SK-N-SH (cell line): ENCODE results near the gene ASIC3. TPM values are rescaled to one million over a fixed set of nuclear protein-coding genes. Genes with fewer than 3 reads are reported as not detected.

Experiments used
- CTCF ChIA-PET: fragments of 300-600, 350-600 bp; formaldehyde crosslinking; extraction: SDS; loops from one replicate; lab custom pipeline; 2021; lab: Yijun Ruan, JAX
- POLR2A ChIA-PET: fragments of 350-600 bp; sonication (Branson Sonifier 250); formaldehyde crosslinking; extraction: SDS; loops from one replicate; lab custom pipeline; 2020; ENCODE audit warnings: antibody characterized with exemption, inconsistent platforms; lab: Yijun Ruan, JAX
- DNase-seq: peaks from one replicate; pipeline ENCODE4 v3.0.0; 2012
- H2AFZ ChIP-seq: fragments of 200-600 bp; sonication (generic); 2 replicates; pipeline ENCODE4 v1.8.1; 2016; ENCODE audit warnings: antibody characterized with exemption, mild to moderate bottlenecking, low read depth
- H3F3A ChIP-seq: fragments of 200-600 bp; sonication (generic); replicated peaks from 2 replicates; pipeline ENCODE3; 2016; ENCODE audit warnings: antibody characterized with exemption, mild to moderate bottlenecking; ENCODE audit not compliant: insufficient read depth
- H3K27ac ChIP-seq, 2 experiments: fragments of 200-500 bp in 1 of 2; fragments of 200-600 bp in 1 of 2; sonication (Bioruptor generic) in 1 of 2; sonication (generic), shearing (Covaris generic) in 1 of 2; 2 replicates each; pipeline versions ENCODE4 v1.5.1 to v1.6.1; 2014 to 2016; ENCODE audit warnings: low read depth in 2 of 2, inconsistent platforms in 1 of 2, low read length in 1 of 2, mild to moderate bottlenecking in 1 of 2, mixed read lengths in 1 of 2
- H3K27me3 ChIP-seq: fragments of 200-600 bp; sonication (generic), shearing (Covaris generic); 2 replicates; pipeline ENCODE4 v1.6.1; 2016; ENCODE audit warnings: mixed run types; ENCODE audit not compliant: insufficient read depth
- H3K36me3 ChIP-seq, 2 experiments: fragments of 200-500 bp in 1 of 2; fragments of 200-600 bp in 1 of 2; sonication (Bioruptor generic) in 1 of 2; sonication (generic) in 1 of 2; replicated peaks in 1 of 2; 2 replicates each; pipeline versions ENCODE3 to v1.5.1; 2014 to 2016; ENCODE audit warnings: low read length in 1 of 2, mild to moderate bottlenecking in 1 of 2; ENCODE audit not compliant: insufficient read depth in 2 of 2, control insufficient read depth in 1 of 2
- H3K4me1 ChIP-seq, 2 experiments: fragments of 200-500 bp in 1 of 2; fragments of 200-600 bp in 1 of 2; sonication (Bioruptor generic) in 1 of 2; sonication (generic), shearing (Covaris generic) in 1 of 2; 2 replicates each; pipeline versions ENCODE4 v1.5.1 to v1.6.1; 2014 to 2016; ENCODE audit warnings: low read depth in 1 of 2, low read length in 1 of 2, mixed run types in 1 of 2; ENCODE audit not compliant: insufficient read depth in 2 of 2, control insufficient read depth in 1 of 2
- H3K4me2 ChIP-seq: fragments of 200-600 bp; sonication (generic), shearing (Covaris generic); 2 replicates; pipeline ENCODE4 v1.6.1; 2017; ENCODE audit warnings: mixed run types
- H3K4me3 ChIP-seq, 2 experiments: fragments of 200-500 bp in 1 of 2; fragments of 200-600 bp in 1 of 2; sonication (Bioruptor generic) in 1 of 2; sonication (generic), shearing (Covaris generic) in 1 of 2; 2 replicates each; pipeline versions ENCODE4 v1.5.1 to v1.8.1; 2014 to 2016; ENCODE audit warnings: low read depth in 2 of 2, inconsistent platforms in 1 of 2, low read length in 1 of 2, mild to moderate bottlenecking in 1 of 2, mixed read lengths in 1 of 2, moderate library complexity in 1 of 2
- H3K79me2 ChIP-seq: fragments of 200-600 bp; sonication (generic); 2 replicates; pipeline ENCODE4 v1.8.1; 2017; ENCODE audit warnings: mild to moderate bottlenecking; ENCODE audit not compliant: insufficient read depth
- H3K9ac ChIP-seq: fragments of 200-600 bp; sonication (generic); 2 replicates; pipeline ENCODE4 v1.6.1; 2017; ENCODE audit warnings: mixed run types
- H3K9me2 ChIP-seq: fragments of 200-600 bp; sonication (generic); 2 replicates; pipeline ENCODE4 v1.6.1; 2017; ENCODE audit warnings: mixed run types
- H3K9me3 ChIP-seq: fragments of 200-600 bp; sonication (generic); 2 replicates; pipeline ENCODE4 v1.6.1; 2017; ENCODE audit warnings: mixed run types, mild to moderate bottlenecking, moderate library complexity
- H4K20me1 ChIP-seq: fragments of 200-600 bp; sonication (generic); 2 replicates; pipeline ENCODE4 v1.6.1; 2017; ENCODE audit warnings: mild to moderate bottlenecking, mixed run types; ENCODE audit not compliant: insufficient read depth
- CTCF ChIP-seq: fragments of 200-600 bp; sonication (generic); IDR thresholded peaks from 2 replicates; pipeline ENCODE4 v1.6.1; 2017; ENCODE audit warnings: antibody characterized with exemption, mild to moderate bottlenecking, moderate library complexity
- ELF1 ChIP-seq: IDR thresholded peaks from 2 replicates; pipeline ENCODE4 v1.4.0; 2012
- EP300 ChIP-seq, 2 experiments: IDR thresholded peaks; 2 replicates each; pipeline versions ENCODE4 v1.4.0 to v1.6.1; 2012; ENCODE audit warnings: borderline replicate concordance in 1 of 2, low read depth in 1 of 2, low read length in 1 of 2
- EZH2phosphoT487 ChIP-seq: fragments of 200-600 bp; sonication (generic); IDR thresholded peaks from 2 replicates; pipeline ENCODE4 v1.6.1; 2017; ENCODE audit warnings: low read depth, mixed run types, mild to moderate bottlenecking, antibody characterized with exemption, moderate library complexity, borderline replicate concordance
- FOSL2 ChIP-seq: IDR thresholded peaks from 2 replicates; pipeline ENCODE4 v1.4.0; 2012; ENCODE audit warnings: low read depth, mild to moderate bottlenecking, moderate library complexity, borderline replicate concordance
- GATA2 ChIP-seq: sonication (generic); formaldehyde crosslinking; IDR thresholded peaks from 2 replicates; pipeline ENCODE4 v1.5.0; 2020; ENCODE audit warnings: mild to moderate bottlenecking, missing genetic modification reagents
- MEF2A ChIP-seq: IDR thresholded peaks from 2 replicates; pipeline ENCODE4 v1.4.0; 2012; ENCODE audit warnings: low read depth, borderline replicate concordance
- NFIC ChIP-seq: IDR thresholded peaks from 2 replicates; pipeline ENCODE4 v1.4.0; 2012; ENCODE audit warnings: borderline replicate concordance
- NRF1 ChIP-seq: IDR thresholded peaks from 2 replicates; pipeline ENCODE4 v1.6.1; 2012; ENCODE audit warnings: low read depth, mild to moderate bottlenecking, low read length
- TAF1 ChIP-seq: IDR thresholded peaks from 2 replicates; pipeline ENCODE4 v1.6.1; 2012; ENCODE audit warnings: low read depth, mild to moderate bottlenecking, low read length, moderate library complexity, borderline replicate concordance
- TCF12 ChIP-seq: IDR thresholded peaks from 2 replicates; pipeline ENCODE4 v1.4.0; 2012
- TEAD4 ChIP-seq: IDR thresholded peaks from 2 replicates; pipeline ENCODE4 v1.4.0; 2012; ENCODE audit warnings: mild to moderate bottlenecking, borderline replicate concordance; ENCODE audit not compliant: insufficient read depth
- USF1 ChIP-seq: IDR thresholded peaks from 2 replicates; pipeline ENCODE4 v1.4.0; 2012; ENCODE audit warnings: low read depth, borderline replicate concordance
- WGBS: methylation state at CpG from one replicate; pipeline ENCODE4 v1.1.6; 2017; ENCODE audit warnings: low lambda C conversion rate; 5-methylcytosine and 5-hydroxymethylcytosine counted together
- polyA plus RNA-seq, 3 experiments: library from polyadenylated mRNA; depleted of rRNA; stranded (reverse); fragments of >200 nt; gene quantifications; 2 replicates each; pipeline ENCODE4 v1.2.3, GENCODE V29; 2012
- TF ChIP-seq, protein P1 (sequence below): IDR thresholded peaks from 2 replicates; pipeline ENCODE4 v1.4.0; 2012; ENCODE audit warnings: low read depth
- TF ChIP-seq, protein P2 (sequence below): IDR thresholded peaks from 2 replicates; pipeline ENCODE4 v1.4.0; 2012; ENCODE audit warnings: low read depth, borderline replicate concordance

ASIC3 gene
- polyA plus RNA-seq, 1 of the 3 experiments (the other 2 are of a cell fraction) = 4.5 TPM

GRCh38 chr7:151008511-151009323 is 39.6 kb upstream of the ASIC3 start:
- peak; percentile 80 for DNase-seq
- H3K27ac ChIP-seq = no peak overlapping the region
- H3K27me3 ChIP-seq = 0 out of 2 replicates have a peak, but pooled peaks cover 5% of the 10 kb centered on the region
- no peaks in the 10 kb centered on the region for H3K9me2 ChIP-seq
- POLR2A ChIA-PET = interaction anchor here (1.4 kb wide), 1 partner anchor 9 kb away, joined by 3 read pairs; no protein-coding TSS in a partner anchor
- no peaks in the 10 kb centered on the region for H3K36me3 ChIP-seq
- no peak for TF ChIP-seq MEF2A
- TF ChIP-seq CTCF = peak; percentile 59
- peaks cover 0 to 24% of the 10 kb centered on the region in 2 experiments; a peak in 1 of 4 replicates for H3K4me1 ChIP-seq
- no peak overlapping the region for H3K9ac ChIP-seq
- CTCF ChIA-PET = interaction anchor here (0.6 to 11.3 kb wide), 19 partner anchors 10 to 241 kb away, joined by 3 to 151 read pairs (median 7); partner anchors contain the start of genes ABCB8, ATG9B, CDK5 and NOS3
- peak overlapping the region in 1 of 2 experiments; percentile 31; a peak in 1 of 4 replicates for H3K4me3 ChIP-seq
- no peak overlapping the region for H2AFZ ChIP-seq
- H3F3A ChIP-seq = no peaks in the 10 kb centered on the region
- H3K9me3 ChIP-seq = no peaks in the 10 kb centered on the region
- H4K20me1 ChIP-seq = no peaks in the 10 kb centered on the region
- 90% methylated on average over 33 of the region's 40 CpGs for WGBS
- no peaks in the 10 kb centered on the region for H3K79me2 ChIP-seq
- no peak overlapping the region for H3K4me2 ChIP-seq

DNA sequence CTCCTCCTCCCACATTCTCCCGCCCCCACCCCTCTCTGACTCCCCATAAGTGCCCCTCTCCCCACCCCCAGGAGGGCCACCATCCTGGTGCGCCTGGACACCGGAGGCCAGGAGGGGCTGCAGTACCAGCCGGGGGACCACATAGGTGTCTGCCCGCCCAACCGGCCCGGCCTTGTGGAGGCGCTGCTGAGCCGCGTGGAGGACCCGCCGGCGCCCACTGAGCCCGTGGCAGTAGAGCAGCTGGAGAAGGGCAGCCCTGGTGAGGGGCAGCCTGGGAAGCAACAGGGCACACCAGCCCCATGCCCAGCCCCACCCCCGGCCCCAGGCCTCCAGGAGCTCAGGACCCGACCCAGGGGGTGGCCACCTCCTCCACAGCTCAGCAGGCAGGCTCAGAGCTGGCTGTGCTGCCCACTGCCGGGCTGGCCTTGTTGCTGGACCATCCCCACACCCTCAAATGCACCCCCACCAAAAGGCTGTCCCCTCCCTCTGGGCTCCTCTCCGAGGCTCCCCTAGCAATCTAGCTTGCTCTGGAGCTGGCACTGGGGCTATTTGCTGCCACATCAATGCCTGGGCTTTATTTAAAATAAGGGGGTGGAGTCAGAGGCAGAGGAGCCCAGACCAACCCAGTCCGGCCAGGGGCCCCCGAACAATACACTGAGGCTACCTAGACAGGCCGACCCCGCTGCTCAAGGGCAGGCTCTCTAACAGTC is 38.8 kb upstream of the ASIC3 start:
- Histone ChIP-seq H3K9me3 (no peaks in the 10 kb centered on the region), H3K27ac (no peak overlapping the region), H3K9ac (no peak overlapping the region), H3K79me2 (no peaks in the 10 kb centered on the region), H2AFZ (no peak overlapping the region), H3K4me1 (peaks cover 0 to 30% of the 10 kb centered on the region in 2 experiments; a peak in 1 of 4 replicates), H3K4me3 (no peak overlapping the region), H3K9me2 (no peaks in the 10 kb centered on the region), H3K36me3 (no peaks in the 10 kb centered on the region), H3F3A (no peaks in the 10 kb centered on the region), H3K27me3 (0 out of 2 replicates have a peak, but pooled peaks cover 5% of the 10 kb centered on the region), H3K4me2 (no peak overlapping the region), H4K20me1 (no peaks in the 10 kb centered on the region)
- ChIA-PET CTCF (interaction anchor here (0.5 to 11.3 kb wide), 20 partner anchors 11 to 231 kb away, joined by 3 to 151 read pairs (median 7); partner anchors contain the start of genes ABCB8, ATG9B, CDK5 and NOS3), POLR2A (interaction anchor here (0.9 to 1.4 kb wide), 2 partner anchors 9 to 15 kb away, joined by 3 to 5 read pairs; no protein-coding TSS in a partner anchor)
- 85% methylated on average over 17 of the region's 22 CpGs for WGBS
- DNase-seq = peak; percentile 62
- TF ChIP-seq GATA2 (no peak), ELF1 (no peak), USF1 (no peak), NFIC (no peak), EZH2phosphoT487 (no peak), TCF12 (no peak), MEF2A (no peak), NRF1 (no peak), FOSL2 (no peak), CTCF (no peak), TEAD4 (no peak), EP300 (IDR thresholded peaks at IDR 0.05; ENCODE audit: borderline replicate concordance in 1 of 2, low read depth in 1 of 2, low read length in 1 of 2) (no peak), TAF1 (no peak)
- TF ChIP-seq, protein P1, sequence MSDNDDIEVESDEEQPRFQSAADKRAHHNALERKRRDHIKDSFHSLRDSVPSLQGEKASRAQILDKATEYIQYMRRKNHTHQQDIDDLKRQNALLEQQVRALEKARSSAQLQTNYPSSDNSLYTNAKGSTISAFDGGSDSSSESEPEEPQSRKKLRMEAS = no peak
- TF ChIP-seq, protein P2, sequence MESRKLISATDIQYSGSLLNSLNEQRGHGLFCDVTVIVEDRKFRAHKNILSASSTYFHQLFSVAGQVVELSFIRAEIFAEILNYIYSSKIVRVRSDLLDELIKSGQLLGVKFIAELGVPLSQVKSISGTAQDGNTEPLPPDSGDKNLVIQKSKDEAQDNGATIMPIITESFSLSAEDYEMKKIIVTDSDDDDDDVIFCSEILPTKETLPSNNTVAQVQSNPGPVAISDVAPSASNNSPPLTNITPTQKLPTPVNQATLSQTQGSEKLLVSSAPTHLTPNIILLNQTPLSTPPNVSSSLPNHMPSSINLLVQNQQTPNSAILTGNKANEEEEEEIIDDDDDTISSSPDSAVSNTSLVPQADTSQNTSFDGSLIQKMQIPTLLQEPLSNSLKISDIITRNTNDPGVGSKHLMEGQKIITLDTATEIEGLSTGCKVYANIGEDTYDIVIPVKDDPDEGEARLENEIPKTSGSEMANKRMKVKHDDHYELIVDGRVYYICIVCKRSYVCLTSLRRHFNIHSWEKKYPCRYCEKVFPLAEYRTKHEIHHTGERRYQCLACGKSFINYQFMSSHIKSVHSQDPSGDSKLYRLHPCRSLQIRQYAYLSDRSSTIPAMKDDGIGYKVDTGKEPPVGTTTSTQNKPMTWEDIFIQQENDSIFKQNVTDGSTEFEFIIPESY = no peak
